HepG2 (cell line): ENCODE measurements around the gene FADD. TPM values are rescaled to one million over a fixed set of nuclear protein-coding genes. Genes with fewer than 3 reads are reported as not detected.

ENCODE experiments used
- AHR ChIP-seq: IDR thresholded peaks from 2 replicates; pipeline ENCODE4 v1.6.1; 2018; ENCODE audit warnings: missing genetic modification reagents, missing compliant biosample characterization
- ATM ChIP-seq: fragments of 450-650 bp; IDR thresholded peaks from 2 replicates; pipeline ENCODE4 v1.7.1; 2017; ENCODE audit warnings: mild to moderate bottlenecking, borderline replicate concordance
- CENPBD1 ChIP-seq: sonication (generic); formaldehyde crosslinking; IDR thresholded peaks from 2 replicates; pipeline ENCODE4 v1.8.0; 2022; ENCODE audit warnings: missing genetic modification reagents, low read depth, mild to moderate bottlenecking, borderline replicate concordance
- CERS6 ChIP-seq: sonication (generic); formaldehyde crosslinking; IDR thresholded peaks from 2 replicates; pipeline ENCODE4 v1.5.0; 2020; ENCODE audit warnings: missing genetic modification reagents
- CSRNP1 ChIP-seq: sonication (generic); formaldehyde crosslinking; IDR thresholded peaks from 2 replicates; pipeline ENCODE4 v1.8.1; 2023; ENCODE audit warnings: mild to moderate bottlenecking, missing genetic modification reagents
- FOSL1 ChIP-seq: sonication (generic); formaldehyde crosslinking; IDR thresholded peaks from 2 replicates; pipeline ENCODE4 v1.9.0; 2021; ENCODE audit warnings: missing genetic modification reagents, borderline replicate concordance
- JUN ChIP-seq: sonication (generic); formaldehyde crosslinking; IDR thresholded peaks from 2 replicates; pipeline ENCODE4 v1.4.0; 2020; ENCODE audit warnings: mild to moderate bottlenecking, missing genetic modification reagents
- NAIF1 ChIP-seq: sonication (generic); formaldehyde crosslinking; IDR thresholded peaks from 2 replicates; pipeline ENCODE4 v1.5.0; 2020; ENCODE audit warnings: mild to moderate bottlenecking, missing genetic modification reagents, borderline replicate concordance
- PAXIP1 ChIP-seq: sonication (generic); formaldehyde crosslinking; conservative IDR thresholded peaks from 2 replicates; pipeline ENCODE4 v1.4.0; 2020; ENCODE audit warnings: mild to moderate bottlenecking, missing genetic modification reagents, moderate library complexity
- ZFP36L1 ChIP-seq: sonication (generic); formaldehyde crosslinking; IDR thresholded peaks from 2 replicates; pipeline ENCODE4 v1.8.0; 2022; ENCODE audit warnings: mild to moderate bottlenecking, missing genetic modification reagents, moderate library complexity
- ZHX1 ChIP-seq: sonication (generic); formaldehyde crosslinking; IDR thresholded peaks from 2 replicates; pipeline ENCODE4 v1.8.1; 2022; ENCODE audit warnings: low read depth, mild to moderate bottlenecking, missing genetic modification reagents
- ZNF232 ChIP-seq: sonication (generic); formaldehyde crosslinking; IDR thresholded peaks from 2 replicates; pipeline ENCODE4 v1.4.0; 2020; ENCODE audit warnings: missing genetic modification reagents, borderline replicate concordance
- ZNF235 ChIP-seq: sonication (generic); formaldehyde crosslinking; IDR thresholded peaks from 2 replicates; pipeline ENCODE4 v1.8.1; 2023; ENCODE audit warnings: mild to moderate bottlenecking, missing genetic modification reagents, borderline replicate concordance
- ZNF354B ChIP-seq: sonication (generic); formaldehyde crosslinking; IDR thresholded peaks from 2 replicates; pipeline ENCODE4 v1.8.0; 2022; ENCODE audit warnings: mild to moderate bottlenecking, missing genetic modification reagents
- ZNF563 ChIP-seq: sonication (generic); formaldehyde crosslinking; IDR thresholded peaks from 2 replicates; pipeline ENCODE4 v1.8.0; 2022; ENCODE audit warnings: mild to moderate bottlenecking, moderate library complexity, missing genetic modification reagents
- ZNF570 ChIP-seq: sonication (generic); formaldehyde crosslinking; IDR thresholded peaks from 2 replicates; pipeline ENCODE4 v1.4.0; 2020; ENCODE audit warnings: mild to moderate bottlenecking, missing genetic modification reagents, borderline replicate concordance
- ZNF652 ChIP-seq: IDR thresholded peaks from 2 replicates; pipeline ENCODE4 v1.6.1; 2016; ENCODE audit warnings: low read depth, borderline replicate concordance
- polyA plus RNA-seq, 8 experiments: library from polyadenylated mRNA; depleted of rRNA in 3 of 8; stranded (reverse) in 7 of 8; unstranded in 1 of 8; fragments of >200 nt; fragmentation: Illumina TruSeq in 4 of 8; extraction: Trizol in 4 of 8; gene quantifications; 2 replicates each; pipeline versions ENCODE4 v1.2.1 to v1.2.3, GENCODE V29; 2011 to 2016; ENCODE audit warnings: low read depth in 4 of 8, missing spikeins in 1 of 8, mixed read lengths in 1 of 8; ENCODE audit not compliant: insufficient read depth in 1 of 8
- total RNA-seq, 5 experiments: library from RNA; depleted of rRNA; stranded (reverse); fragments of >200 nt; fragmentation: Illumina TruSeq; extraction: Trizol; gene quantifications; 2 replicates each; pipeline ENCODE4 v1.2.3, GENCODE V29; 2016; ENCODE audit warnings: low read depth in 1 of 5

Gene FADD
- total and polyA plus RNA-seq, 2 of the 13 experiments (the other 11 are each of a cell fraction or from before 2014, with no cell fraction given) = 14.2 to 22.2 TPM

- TF ChIP-seq ZNF570 (CRISPR knock-in tag) = no peak
- no peak; the same call in 1 of the 2 replicates for TF ChIP-seq ZNF563 (CRISPR knock-in tag)
- TF ChIP-seq JUN = no peak
- TF ChIP-seq ZNF354B (CRISPR knock-in tag) = no peak
- TF ChIP-seq ZNF235 (CRISPR knock-in tag) = no peak
- no peak for TF ChIP-seq ZHX1 (CRISPR knock-in tag)
- TF ChIP-seq CSRNP1 = no peak
- peak; percentile 28 for TF ChIP-seq AHR (CRISPR knock-in tag)
- TF ChIP-seq NAIF1 (CRISPR knock-in tag) = no peak
- TF ChIP-seq PAXIP1 (CRISPR knock-in tag) = no peak; the same call in 1 of the 2 replicates
- no peak for TF ChIP-seq ZFP36L1
- TF ChIP-seq FOSL1 = no peak
- TF ChIP-seq ZNF232 (CRISPR knock-in tag) = 0 out of 2 replicates have a peak, but pooled peaks have one; percentile 31
- no peak for TF ChIP-seq ATM
- TF ChIP-seq ZNF652 (CRISPR knock-in tag) = no peak
- TF ChIP-seq CENPBD1 = no peak
- TF ChIP-seq CERS6 (CRISPR knock-in tag) = peak; percentile 30; the same call in 1 of the 2 replicates
These were observed at the start of gene FADD (continued) for GRCh38 chr11:70202920-70203750.
